PFSK-1 (cell line): ENCODE data around the gene PMS1.

Experiments
- FOXP2 ChIP-seq: optimal IDR thresholded peaks from 2 replicates; pipeline ENCODE3; 2011; ENCODE audit warnings: borderline replicate concordance, control low read depth, inconsistent platforms; ENCODE audit not compliant: insufficient read depth; ENCODE audit errors: extremely low read length, extremely low read depth
- POLR2AphosphoS5 ChIP-seq: IDR thresholded peaks from 2 replicates; pipeline ENCODE4 v1.6.1; 2012; ENCODE audit warnings: low read depth, mild to moderate bottlenecking, control low read depth, low read length, moderate library complexity
- SIN3A ChIP-seq: IDR thresholded peaks from 2 replicates; pipeline ENCODE4 v1.6.1; 2012; ENCODE audit warnings: mild to moderate bottlenecking, low read length, moderate library complexity, borderline replicate concordance; ENCODE audit not compliant: insufficient read depth
- TAF1 ChIP-seq: IDR thresholded peaks from 2 replicates; pipeline ENCODE4 v1.6.1; 2012; ENCODE audit warnings: low read length, control low read depth, borderline replicate concordance; ENCODE audit not compliant: insufficient read depth
- TF ChIP-seq, protein P1 (sequence below), 2 experiments: IDR thresholded peaks; 2 replicates each; pipeline versions ENCODE4 v1.6.1 to v1.8.0; 2011 to 2012; ENCODE audit warnings: low read depth in 2 of 2, low read length in 2 of 2, control low read depth in 1 of 2, inconsistent platforms in 1 of 2, mild to moderate bottlenecking in 1 of 2, moderate library complexity in 1 of 2; ENCODE audit not compliant: insufficient read depth in 1 of 2

The PMS1 gene

DNA sequence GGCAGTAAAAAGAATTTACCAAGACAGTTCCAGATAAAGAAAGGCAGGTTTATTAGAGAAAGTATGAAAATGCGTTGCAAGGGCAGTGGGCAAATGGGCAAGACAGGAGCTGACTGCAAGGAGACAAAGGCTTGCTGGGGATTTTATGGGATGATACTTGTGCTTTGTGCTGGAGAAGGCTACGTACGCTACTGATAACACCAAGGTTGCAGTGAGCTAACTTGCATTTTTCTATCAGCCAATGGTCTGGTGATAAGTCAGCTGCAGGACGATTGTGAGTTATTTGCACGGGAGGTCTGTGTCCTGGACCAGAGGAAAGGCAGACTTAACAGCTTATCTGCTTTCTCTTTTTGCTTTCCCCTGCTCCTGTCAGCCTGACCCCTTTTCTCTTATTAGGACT, 116.5 kb downstream of the PMS1 start:
- TF ChIP-seq, protein P1, sequence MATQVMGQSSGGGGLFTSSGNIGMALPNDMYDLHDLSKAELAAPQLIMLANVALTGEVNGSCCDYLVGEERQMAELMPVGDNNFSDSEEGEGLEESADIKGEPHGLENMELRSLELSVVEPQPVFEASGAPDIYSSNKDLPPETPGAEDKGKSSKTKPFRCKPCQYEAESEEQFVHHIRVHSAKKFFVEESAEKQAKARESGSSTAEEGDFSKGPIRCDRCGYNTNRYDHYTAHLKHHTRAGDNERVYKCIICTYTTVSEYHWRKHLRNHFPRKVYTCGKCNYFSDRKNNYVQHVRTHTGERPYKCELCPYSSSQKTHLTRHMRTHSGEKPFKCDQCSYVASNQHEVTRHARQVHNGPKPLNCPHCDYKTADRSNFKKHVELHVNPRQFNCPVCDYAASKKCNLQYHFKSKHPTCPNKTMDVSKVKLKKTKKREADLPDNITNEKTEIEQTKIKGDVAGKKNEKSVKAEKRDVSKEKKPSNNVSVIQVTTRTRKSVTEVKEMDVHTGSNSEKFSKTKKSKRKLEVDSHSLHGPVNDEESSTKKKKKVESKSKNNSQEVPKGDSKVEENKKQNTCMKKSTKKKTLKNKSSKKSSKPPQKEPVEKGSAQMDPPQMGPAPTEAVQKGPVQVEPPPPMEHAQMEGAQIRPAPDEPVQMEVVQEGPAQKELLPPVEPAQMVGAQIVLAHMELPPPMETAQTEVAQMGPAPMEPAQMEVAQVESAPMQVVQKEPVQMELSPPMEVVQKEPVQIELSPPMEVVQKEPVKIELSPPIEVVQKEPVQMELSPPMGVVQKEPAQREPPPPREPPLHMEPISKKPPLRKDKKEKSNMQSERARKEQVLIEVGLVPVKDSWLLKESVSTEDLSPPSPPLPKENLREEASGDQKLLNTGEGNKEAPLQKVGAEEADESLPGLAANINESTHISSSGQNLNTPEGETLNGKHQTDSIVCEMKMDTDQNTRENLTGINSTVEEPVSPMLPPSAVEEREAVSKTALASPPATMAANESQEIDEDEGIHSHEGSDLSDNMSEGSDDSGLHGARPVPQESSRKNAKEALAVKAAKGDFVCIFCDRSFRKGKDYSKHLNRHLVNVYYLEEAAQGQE (IDR thresholded peaks at IDR 0.05; ENCODE audit: insufficient read depth in 1 of 2, low read depth in 2 of 2, low read length in 2 of 2) = no peak
- TF ChIP-seq FOXP2 = no peak
- no peak for TF ChIP-seq TAF1
- no peak for TF ChIP-seq SIN3A
- no peak for TF ChIP-seq POLR2AphosphoS5

DNA sequence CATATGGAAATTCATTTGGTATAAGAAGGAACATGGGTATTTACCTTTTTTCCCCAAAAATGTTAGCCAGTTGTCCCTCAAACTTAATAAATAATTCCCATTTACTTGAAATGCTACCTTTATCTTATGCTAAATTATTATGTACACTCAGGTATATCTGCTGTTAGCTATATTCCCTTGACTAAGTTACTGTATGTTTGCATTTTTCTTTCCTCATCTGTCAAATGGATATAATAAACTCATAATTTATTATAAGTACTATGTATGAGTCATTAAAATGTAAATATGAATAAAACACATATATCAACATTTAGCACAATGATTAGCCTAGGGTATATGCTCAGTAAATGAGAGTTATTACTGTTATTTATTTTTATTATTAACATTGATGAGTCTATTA, 117.4 kb downstream of the PMS1 start:
- TF ChIP-seq FOXP2 = no peak

DNA sequence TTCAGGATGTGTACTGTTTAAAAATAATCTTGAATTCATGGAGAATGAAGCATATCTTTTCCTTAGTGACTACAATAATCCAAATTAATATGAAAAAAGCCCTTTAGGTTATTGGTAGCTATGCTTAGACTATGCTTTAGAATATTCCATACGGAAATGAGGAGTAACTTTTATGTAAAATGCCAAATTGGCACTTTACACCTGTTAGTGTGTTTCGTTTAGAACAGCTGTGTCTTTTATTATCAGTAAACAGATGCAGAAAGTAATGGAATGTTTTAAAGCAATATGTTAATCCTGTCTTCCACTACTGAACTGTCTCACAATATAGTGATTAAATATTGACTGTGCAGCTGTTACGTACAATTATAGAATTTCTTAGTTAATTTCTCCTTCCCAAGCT, 129.6 kb downstream of the PMS1 start:
- TF ChIP-seq, protein P1 (IDR thresholded peaks at IDR 0.05; ENCODE audit: insufficient read depth in 1 of 2, low read depth in 2 of 2, low read length in 2 of 2) = no peak
- TF ChIP-seq FOXP2 (no peak), POLR2AphosphoS5 (no peak), SIN3A (no peak), TAF1 (no peak)

DNA sequence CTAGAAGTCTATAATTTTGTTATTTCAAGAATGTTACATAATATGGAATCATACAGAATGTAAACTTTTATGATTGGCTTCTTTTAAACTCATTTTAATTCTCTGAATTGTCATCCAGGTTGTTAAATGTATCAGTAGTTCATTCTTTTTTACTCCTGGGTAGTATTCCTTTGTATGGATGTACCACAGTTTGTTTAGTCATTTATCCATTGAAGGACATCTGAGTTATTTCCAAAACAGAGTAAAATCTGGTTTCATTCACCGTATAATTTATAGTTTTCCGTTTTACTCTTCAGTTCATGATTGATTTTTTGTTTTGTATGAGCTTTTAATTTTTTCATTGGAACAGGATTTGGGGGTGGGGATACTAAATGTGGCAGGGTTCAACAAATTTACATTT, 132.4 kb downstream of the PMS1 start:
- no peak for TF ChIP-seq POLR2AphosphoS5
- TF ChIP-seq SIN3A = no peak
- no peak for TF ChIP-seq FOXP2
- TF ChIP-seq, protein P1 (IDR thresholded peaks at IDR 0.05; ENCODE audit: insufficient read depth in 1 of 2, low read depth in 2 of 2, low read length in 2 of 2) = no peak
- no peak for TF ChIP-seq TAF1
